HepG2 (cell line): ENCODE measurements around the gene DTNB. TPM values are rescaled to one million over a fixed set of nuclear protein-coding genes. Genes with fewer than 3 reads are reported as not detected.

Experiments
- ATAD3A ChIP-seq: sonication (generic); formaldehyde crosslinking; IDR thresholded peaks from 2 replicates; pipeline ENCODE4 v1.4.0; 2020; ENCODE audit warnings: missing genetic modification reagents
- FOXP4 ChIP-seq: sonication (generic); formaldehyde crosslinking; IDR thresholded peaks from 2 replicates; pipeline ENCODE4 v1.4.0; 2020; ENCODE audit warnings: missing genetic modification reagents
- HNRNPUL1 ChIP-seq: fragments of 200-400 bp; formaldehyde crosslinking; IDR thresholded peaks from 2 replicates; pipeline ENCODE4 v1.6.1; 2017; ENCODE audit warnings: low read depth, mild to moderate bottlenecking, low read length, moderate library complexity
- REPIN1 ChIP-seq: sonication (generic); formaldehyde crosslinking; IDR thresholded peaks from 2 replicates; pipeline ENCODE4 v1.8.0; 2022; ENCODE audit warnings: missing genetic modification reagents, low read depth, mild to moderate bottlenecking, borderline replicate concordance
- SAFB2 ChIP-seq: sonication (generic); formaldehyde crosslinking; IDR thresholded peaks from 2 replicates; pipeline ENCODE4 v1.5.1; 2020; ENCODE audit warnings: missing genetic modification reagents, low read depth, mild to moderate bottlenecking, borderline replicate concordance
- THAP8 ChIP-seq: sonication (generic); formaldehyde crosslinking; IDR thresholded peaks from 2 replicates; pipeline ENCODE4 v1.5.1; 2020; ENCODE audit warnings: missing genetic modification reagents, mild to moderate bottlenecking, borderline replicate concordance
- ZEB1 ChIP-seq: IDR thresholded peaks from 2 replicates; pipeline ENCODE4 v1.6.1; 2012; ENCODE audit warnings: mild to moderate bottlenecking, low read depth, inconsistent platforms; ENCODE audit not compliant: insufficient replicate concordance
- ZNF276 ChIP-seq: sonication (generic); formaldehyde crosslinking; IDR thresholded peaks from 2 replicates; pipeline ENCODE4 v1.4.0; 2020; ENCODE audit warnings: mild to moderate bottlenecking, low read depth, missing genetic modification reagents
- ZNF281 ChIP-seq: sonication (generic); formaldehyde crosslinking; IDR thresholded peaks from 2 replicates; pipeline ENCODE4 v1.4.0; 2020; ENCODE audit warnings: missing genetic modification reagents, borderline replicate concordance
- ZNF646 ChIP-seq: sonication (generic); formaldehyde crosslinking; IDR thresholded peaks from 2 replicates; pipeline ENCODE4 v1.9.0; 2021; ENCODE audit warnings: mild to moderate bottlenecking, missing genetic modification reagents
- ZNF83 ChIP-seq: sonication (generic); formaldehyde crosslinking; IDR thresholded peaks from 2 replicates; pipeline ENCODE4 v1.4.0; 2020; ENCODE audit warnings: missing genetic modification reagents, mild to moderate bottlenecking, borderline replicate concordance
- ZNF839 ChIP-seq: sonication (generic); formaldehyde crosslinking; IDR thresholded peaks from 2 replicates; pipeline ENCODE4 v1.4.0; 2020; ENCODE audit warnings: missing genetic modification reagents, mild to moderate bottlenecking, borderline replicate concordance
- polyA plus RNA-seq, 8 experiments: library from polyadenylated mRNA; depleted of rRNA in 3 of 8; stranded (reverse) in 7 of 8; unstranded in 1 of 8; fragments of >200 nt; fragmentation: Illumina TruSeq in 4 of 8; extraction: Trizol in 4 of 8; gene quantifications; 2 replicates each; pipeline versions ENCODE4 v1.2.1 to v1.2.3, GENCODE V29; 2011 to 2016; ENCODE audit warnings: low read depth in 4 of 8, missing spikeins in 1 of 8, mixed read lengths in 1 of 8; ENCODE audit not compliant: insufficient read depth in 1 of 8
- total RNA-seq, 5 experiments: library from RNA; depleted of rRNA; stranded (reverse); fragments of >200 nt; fragmentation: Illumina TruSeq; extraction: Trizol; gene quantifications; 2 replicates each; pipeline ENCODE4 v1.2.3, GENCODE V29; 2016; ENCODE audit warnings: low read depth in 1 of 5

The DTNB gene
- total and polyA plus RNA-seq, 2 of the 13 experiments (the other 11 are each of a cell fraction or from before 2014, with no cell fraction given), result 14.4 to 23.9 TPM

GRCh38 chr2:25673300-25674076 is at the start of gene DTNB (continued):
- 0 out of 2 replicates have a peak, but pooled peaks have one; percentile 21 for TF ChIP-seq ZNF276 (CRISPR knock-in tag)
- no peak for TF ChIP-seq ZEB1
- no peak for TF ChIP-seq HNRNPUL1
- TF ChIP-seq SAFB2 (CRISPR knock-in tag), result no peak; the same call in 1 of the 2 replicates
- peak; percentile 30; the same call in 1 of the 2 replicates for TF ChIP-seq ATAD3A (CRISPR knock-in tag)
- TF ChIP-seq ZNF646 (CRISPR knock-in tag), result no peak
- no peak for TF ChIP-seq FOXP4 (CRISPR knock-in tag)
- peak; percentile 28; the same call in 1 of the 2 replicates for TF ChIP-seq ZNF281 (CRISPR knock-in tag)
- TF ChIP-seq ZNF839 (CRISPR knock-in tag), result 0 out of 2 replicates have a peak, but pooled peaks have one; percentile 69
- TF ChIP-seq ZNF83, result peak; percentile 69; the same call in 1 of the 2 replicates
- TF ChIP-seq THAP8 (CRISPR knock-in tag), result no peak
- TF ChIP-seq REPIN1 (CRISPR knock-in tag), result no peak
